Activated CD4-positive, alpha-beta T cell treated with anti-CD3 and anti-CD28 coated beads, Interleukin-2, Interleukin-4, amounts not matched to agents 100 ng/mL and 50 ng/mL, durations not matched to agents 16 hours and 8 hours (primary cell): ENCODE results near the gene LAPTM4A.
"Not testable (repeated sequence)": the region's sequence is repeated elsewhere in the genome, so short reads cannot be mapped to it uniquely, and the experiment has no call there.

Experiments
- DNase-seq: peaks from one replicate; pipeline ENCODE4 v3.0.0-alpha.2; 2020; ENCODE audit warnings: low spot score

The LAPTM4A gene

GRCh38 chr2:20076757-20077156 lies 25.3 kb upstream of the LAPTM4A start:
- no peak for DNase-seq

- DNase-seq = no peak
Observed at GRCh38 chr2:20074901-20075300, 23.5 kb upstream of the LAPTM4A start.

GRCh38 chr2:20074046-20074648 lies 22.7 kb upstream of the LAPTM4A start:
- DNase-seq = not testable (repeated sequence)

GRCh38 chr2:20073460-20073859 lies 22.0 kb upstream of the LAPTM4A start:
- DNase-seq = no peak

- no peak for DNase-seq
Observed at GRCh38 chr2:20072436-20073158, 21.2 kb upstream of the LAPTM4A start.

GRCh38 chr2:20071397-20072383 lies 20.3 kb upstream of the LAPTM4A start:
- DNase-seq = no peak

GRCh38 chr2:20069756-20070155 lies 18.3 kb upstream of the LAPTM4A start:
- no peak for DNase-seq

GRCh38 chr2:20067992-20068584 lies 16.7 kb upstream of the LAPTM4A start:
- DNase-seq = no peak

- DNase-seq = no peak
Observed at GRCh38 chr2:20065885-20066602, 14.6 kb upstream of the LAPTM4A start.

- DNase-seq = no peak
Observed at GRCh38 chr2:20064841-20065240, 13.4 kb upstream of the LAPTM4A start.

GRCh38 chr2:20064421-20064820 lies 13.0 kb upstream of the LAPTM4A start:
- no peak for DNase-seq

- no peak for DNase-seq
Observed at GRCh38 chr2:20062615-20063545, 11.5 kb upstream of the LAPTM4A start.

- no peak for DNase-seq
Observed at GRCh38 chr2:20061940-20062339, 10.5 kb upstream of the LAPTM4A start.

GRCh38 chr2:20061476-20061875 lies 10.0 kb upstream of the LAPTM4A start:
- DNase-seq = no peak

- DNase-seq = no peak
Observed at GRCh38 chr2:20060106-20060505, 8.7 kb upstream of the LAPTM4A start.

- DNase-seq = no peak
Observed at GRCh38 chr2:20057268-20057667, 5.8 kb upstream of the LAPTM4A start.

GRCh38 chr2:20054931-20055330 lies 3.5 kb upstream of the LAPTM4A start:
- no peak for DNase-seq

GRCh38 chr2:20054119-20054518 lies 2.7 kb upstream of the LAPTM4A start:
- DNase-seq = no peak

- no peak for DNase-seq
Observed at GRCh38 chr2:20052861-20053281, 1.4 kb upstream of the LAPTM4A start.

- DNase-seq = no peak
Observed at GRCh38 chr2:20052229-20052851, 912 bp upstream of the LAPTM4A start.
